HFF-Myc (cell line): Measurements from ENCODE around the gene SLC22A24.
"Not testable (repeated sequence)": the region's sequence is repeated elsewhere in the genome, so short reads cannot be mapped to it uniquely, and the experiment has no call there.

Experiments used
- DNase-seq: peaks from one replicate; pipeline ENCODE4 v3.0.0-alpha.2; 2011; ENCODE audit warnings: low read depth; ENCODE audit errors: extremely low read depth
- H3K4me3 ChIP-seq: replicated peaks from 2 replicates; pipeline ENCODE4 v1.5.1; 2011; ENCODE audit warnings: low read depth, mild to moderate bottlenecking, control low read depth, low read length
- TF ChIP-seq, protein P1 (sequence below): IDR thresholded peaks from 2 replicates; pipeline ENCODE4 v1.5.1; 2012; ENCODE audit warnings: mild to moderate bottlenecking, low read depth, low read length, control low read depth; ENCODE audit errors: missing control alignments

SLC22A24 gene

DNA sequence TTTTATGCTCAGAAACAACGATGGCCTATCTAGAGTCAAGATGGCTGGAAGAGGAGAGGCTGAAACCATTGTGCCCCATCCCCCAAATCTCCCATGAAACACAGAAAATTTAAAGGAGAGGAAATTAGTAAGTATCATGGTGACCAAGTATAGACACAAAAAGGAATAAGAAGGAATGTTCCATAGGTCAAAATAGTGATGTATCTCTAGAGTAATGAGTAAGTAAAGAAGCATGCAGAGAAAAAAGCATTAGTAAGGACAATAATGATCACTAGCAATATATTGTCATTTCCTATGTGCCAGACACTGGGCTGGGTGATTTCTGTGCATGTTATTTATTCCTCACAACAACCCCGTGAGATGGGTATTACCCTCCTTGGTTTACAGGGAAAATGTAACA lies 2.6 kb upstream of the SLC22A24 start:
- no peak overlapping the region for H3K4me3 ChIP-seq
- DNase-seq = no peak

DNA sequence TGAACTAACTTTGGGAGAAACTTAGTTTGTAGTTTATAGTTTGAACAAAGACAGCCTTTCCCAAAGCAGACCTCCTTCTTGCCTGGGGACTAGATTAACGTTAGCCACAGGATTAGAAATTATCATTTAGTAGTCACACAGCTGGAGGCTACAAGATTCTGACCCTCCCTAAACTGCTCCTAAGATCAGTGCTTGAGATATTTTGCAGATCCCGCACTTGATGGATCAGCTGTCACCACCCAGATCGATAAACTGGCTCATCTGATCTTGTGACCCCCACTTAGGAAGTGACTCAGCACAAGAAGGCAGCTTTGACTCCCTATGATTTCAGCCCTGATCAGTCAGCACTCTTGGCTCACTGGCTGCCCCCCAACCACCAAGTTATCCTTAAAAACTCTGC lies 1.6 kb downstream of the SLC22A24 start:
- H3K4me3 ChIP-seq = no peak overlapping the region
- TF ChIP-seq, protein P1, sequence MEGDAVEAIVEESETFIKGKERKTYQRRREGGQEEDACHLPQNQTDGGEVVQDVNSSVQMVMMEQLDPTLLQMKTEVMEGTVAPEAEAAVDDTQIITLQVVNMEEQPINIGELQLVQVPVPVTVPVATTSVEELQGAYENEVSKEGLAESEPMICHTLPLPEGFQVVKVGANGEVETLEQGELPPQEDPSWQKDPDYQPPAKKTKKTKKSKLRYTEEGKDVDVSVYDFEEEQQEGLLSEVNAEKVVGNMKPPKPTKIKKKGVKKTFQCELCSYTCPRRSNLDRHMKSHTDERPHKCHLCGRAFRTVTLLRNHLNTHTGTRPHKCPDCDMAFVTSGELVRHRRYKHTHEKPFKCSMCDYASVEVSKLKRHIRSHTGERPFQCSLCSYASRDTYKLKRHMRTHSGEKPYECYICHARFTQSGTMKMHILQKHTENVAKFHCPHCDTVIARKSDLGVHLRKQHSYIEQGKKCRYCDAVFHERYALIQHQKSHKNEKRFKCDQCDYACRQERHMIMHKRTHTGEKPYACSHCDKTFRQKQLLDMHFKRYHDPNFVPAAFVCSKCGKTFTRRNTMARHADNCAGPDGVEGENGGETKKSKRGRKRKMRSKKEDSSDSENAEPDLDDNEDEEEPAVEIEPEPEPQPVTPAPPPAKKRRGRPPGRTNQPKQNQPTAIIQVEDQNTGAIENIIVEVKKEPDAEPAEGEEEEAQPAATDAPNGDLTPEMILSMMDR = no peak
- no peak for DNase-seq

More for the DNA sequence above, 2.6 kb upstream of the SLC22A24 start:
- TF ChIP-seq, protein P1 = no peak

DNA sequence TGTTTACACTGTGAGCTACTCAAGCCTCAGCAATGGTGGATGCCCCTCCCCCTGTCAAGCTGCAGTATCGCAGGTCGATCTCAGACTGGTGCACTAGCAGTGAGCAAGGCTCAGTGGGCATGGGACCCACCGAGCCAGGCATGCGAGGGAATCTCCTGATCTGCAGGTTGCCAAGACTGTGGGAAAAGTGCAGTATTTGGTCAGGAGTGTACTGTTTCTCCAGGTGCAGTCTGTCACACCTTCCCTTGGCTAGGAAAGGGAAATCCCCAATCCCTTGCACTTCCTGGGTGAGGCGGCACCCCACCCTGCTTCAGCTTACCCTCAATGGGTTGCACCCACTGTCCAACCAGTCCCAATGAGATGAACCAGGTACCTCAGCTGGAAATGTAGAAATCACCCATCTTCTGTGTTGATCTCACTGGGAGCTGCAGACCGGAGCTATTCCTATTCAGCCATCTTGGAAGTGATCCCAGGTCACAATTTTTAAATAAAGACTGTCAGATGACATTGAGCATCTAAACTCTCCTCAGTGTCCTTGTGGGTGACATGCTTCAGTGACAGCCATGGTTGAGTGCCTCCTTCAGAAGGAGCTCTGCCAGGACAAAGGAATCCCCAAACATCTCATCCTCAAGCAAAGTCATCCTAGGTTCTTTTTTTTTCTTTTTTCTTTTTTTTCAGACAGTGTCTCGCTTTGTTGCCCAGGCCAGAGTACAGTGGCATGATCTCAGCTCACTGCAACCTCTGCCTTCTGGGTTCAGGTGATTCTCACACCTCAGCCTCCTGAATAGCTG lies 10.8 kb downstream of the SLC22A24 start:
- no peak for DNase-seq

DNA sequence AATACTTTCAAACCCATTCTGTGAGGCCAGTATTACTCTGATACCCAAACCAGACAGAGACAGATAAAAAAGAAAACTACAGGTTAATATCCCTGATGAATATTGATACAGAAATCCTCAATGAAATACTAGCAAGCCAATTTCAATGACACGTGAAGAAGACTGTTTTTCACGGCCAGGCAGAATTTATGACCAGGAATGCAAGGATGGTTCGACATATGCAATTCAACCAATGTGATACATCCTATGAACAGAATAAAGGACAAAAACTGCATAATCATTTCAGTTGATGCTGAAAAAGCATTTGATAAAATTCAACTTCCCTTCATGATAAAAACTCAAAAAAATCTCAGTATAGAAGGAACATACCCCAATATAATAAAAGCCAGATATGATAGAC lies 44.5 kb downstream of the SLC22A24 start:
- no peak for DNase-seq
- TF ChIP-seq, protein P1 = no peak
- H3K4me3 ChIP-seq = no peak overlapping the region

More for the DNA sequence above, 10.8 kb downstream of the SLC22A24 start:
- TF ChIP-seq, protein P1 = no peak
- no peak overlapping the region for H3K4me3 ChIP-seq

DNA sequence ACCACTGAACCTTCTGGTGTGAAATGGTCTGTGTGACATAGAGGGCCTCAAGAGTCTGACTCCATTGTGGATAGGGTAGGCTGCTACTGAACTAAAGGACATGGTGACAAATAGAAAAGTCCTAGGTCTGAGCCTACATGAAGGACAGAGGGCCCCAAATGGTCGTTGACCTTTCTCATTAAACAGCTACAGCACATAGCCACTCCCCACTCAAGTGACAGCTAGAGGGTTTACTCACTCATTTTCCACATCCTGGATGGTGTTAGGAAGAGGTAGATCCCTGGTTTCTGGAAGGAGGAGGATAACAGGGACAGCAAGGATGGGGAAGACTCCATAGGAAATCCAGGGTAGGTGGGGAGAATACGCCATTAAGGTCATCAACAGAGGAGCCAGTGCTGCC lies 63.3 kb downstream of the SLC22A24 start:
- TF ChIP-seq, protein P1 = no peak

DNA sequence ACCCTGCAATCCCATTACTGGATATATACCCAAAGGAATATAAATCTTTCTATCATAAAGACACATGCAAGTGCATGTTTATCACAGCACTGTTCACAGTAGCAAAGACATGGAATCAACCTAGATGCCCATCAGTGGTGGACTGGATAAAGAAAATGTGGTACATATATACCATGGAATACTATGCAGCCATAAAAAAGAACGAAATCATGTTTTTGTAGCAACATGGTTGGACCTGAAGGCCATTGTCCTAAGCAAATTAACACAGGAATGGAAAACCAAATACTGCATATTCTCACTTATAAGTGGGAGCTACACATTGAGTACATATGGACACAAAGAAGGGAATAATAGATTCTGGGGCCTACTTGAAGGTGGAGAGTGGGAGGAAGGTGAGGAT lies 97.8 kb downstream of the SLC22A24 start:
- H3K4me3 ChIP-seq, DNase-seq: not testable (repeated sequence)

More for the DNA sequence above, 63.3 kb downstream of the SLC22A24 start:
- no peak for DNase-seq
- no peak overlapping the region for H3K4me3 ChIP-seq

DNA sequence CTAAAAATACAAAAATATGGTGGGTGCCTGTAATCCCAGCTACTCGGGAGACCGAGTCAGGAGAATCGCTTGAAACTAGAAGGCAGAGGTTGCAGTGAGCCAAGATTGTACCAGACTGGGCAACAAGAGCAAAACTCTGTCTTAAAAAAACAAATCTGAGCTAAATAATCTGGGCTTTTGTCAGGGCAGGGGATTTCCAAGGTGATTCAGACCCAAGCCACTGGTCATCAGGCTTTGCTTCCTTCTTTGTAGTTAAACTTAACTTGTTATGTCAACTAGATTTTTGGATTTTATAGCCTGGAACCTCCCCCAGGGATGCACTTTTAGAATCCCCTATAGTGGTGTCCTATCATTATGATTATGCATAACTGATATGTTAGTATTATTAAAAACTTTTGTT lies 101.4 kb downstream of the SLC22A24 start:
- H3K4me3 ChIP-seq = no peak overlapping the region
- TF ChIP-seq, protein P1 = no peak
- no peak for DNase-seq
